ENCODE results near the gene CGAS. TPM values are rescaled to one million over a fixed set of nuclear protein-coding genes. Genes with fewer than 3 reads are reported as not detected.
"Not testable (repeated sequence)": the region's sequence is repeated elsewhere in the genome, so short reads cannot be mapped to it uniquely, and the experiment has no call there.

Gene CGAS
- total RNA-seq, 2 donors from 2014 or later, result 4.1 to 5.6 TPM

GRCh38 chr6:73388433-73388799, 63.7 kb downstream of the CGAS start:
- Histone ChIP-seq H3K9me3 (no peaks in the 10 kb centered on the region), H3K4me1 (no peaks in the 10 kb centered on the region), H3K9ac (ENCODE audit: low read depth in 2 of 2, low read length in 2 of 2) (peak overlapping the region; percentile 57 to 62), H3K27ac (no peak overlapping the region), H3K27me3 (no peaks in the 10 kb centered on the region), H3K4me3 (peak overlapping the region; percentile 46), H3K36me3 (no peaks in the 10 kb centered on the region)
- intact Hi-C loops (cut with DNase I), result no loop called here
- no peak for TF ChIP-seq CTCF (IDR thresholded peaks at IDR 0.05)
- no peak for DNase-seq

- intact Hi-C loops (cut with DNase I), result no loop called here
Observed at GRCh38 chr6:73382462-73383113, 69.5 kb downstream of the CGAS start.

GRCh38 chr6:73381531-73381930, 70.6 kb downstream of the CGAS start:
- H3K27me3 ChIP-seq; H3K27ac ChIP-seq; H3K4me1 ChIP-seq; H3K4me3 ChIP-seq; H3K9me3 ChIP-seq; intact Hi-C loops (cut with DNase I); DNase-seq; H3K9ac ChIP-seq (ENCODE audit: low read depth in 2 of 2, low read length in 2 of 2); H3K36me3 ChIP-seq: not testable (repeated sequence)

More at GRCh38 chr6:73382462-73383113, 69.5 kb downstream of the CGAS start:
- DNase-seq, result no peak
- no peak for TF ChIP-seq CTCF (IDR thresholded peaks at IDR 0.05)
- H3K27me3 ChIP-seq, result no peaks in the 10 kb centered on the region
- no peak overlapping the region for H3K27ac ChIP-seq
- H3K9me3 ChIP-seq, result no peaks in the 10 kb centered on the region
- H3K36me3 ChIP-seq, result no peaks in the 10 kb centered on the region
- no peak overlapping the region for H3K9ac ChIP-seq (ENCODE audit: low read depth in 2 of 2, low read length in 2 of 2)
- H3K4me1 ChIP-seq, result no peaks in the 10 kb centered on the region
- H3K4me3 ChIP-seq, result no peak overlapping the region

DNA sequence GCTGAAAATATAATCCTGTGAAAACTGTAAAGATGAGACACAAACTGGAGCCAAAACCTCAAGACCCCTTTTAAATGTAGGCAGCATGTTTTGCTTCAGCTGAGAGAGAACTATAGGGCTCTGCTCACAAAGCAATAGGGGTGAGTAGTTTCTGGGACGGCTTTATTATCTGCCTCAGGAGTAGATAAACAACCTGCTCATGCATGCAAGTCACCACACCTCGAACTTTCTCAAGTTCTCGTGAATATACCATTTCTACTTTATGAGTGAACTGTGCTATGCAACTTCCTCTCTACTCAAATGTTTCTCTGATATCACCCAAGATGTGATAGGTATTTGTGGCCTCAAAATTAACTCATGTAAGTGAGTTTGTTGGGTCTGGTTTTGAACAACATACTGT, 74.9 kb downstream of the CGAS start:
- no peak overlapping the region for H3K27ac ChIP-seq
- intact Hi-C loops (cut with DNase I), result no loop called here
- no peak overlapping the region for H3K9ac ChIP-seq (ENCODE audit: low read depth in 2 of 2, low read length in 2 of 2)
- no peaks in the 10 kb centered on the region for H3K36me3 ChIP-seq
- no peaks in the 10 kb centered on the region for H3K9me3 ChIP-seq
- no peaks in the 10 kb centered on the region for H3K4me1 ChIP-seq
- no peak overlapping the region for H3K4me3 ChIP-seq
- TF ChIP-seq CTCF (IDR thresholded peaks at IDR 0.05), result no peak
- no peaks in the 10 kb centered on the region for H3K27me3 ChIP-seq
- DNase-seq, result no peak

- no peaks in the 10 kb centered on the region for H3K27me3 ChIP-seq
- no peak for TF ChIP-seq CTCF (IDR thresholded peaks at IDR 0.05)
- no peak for DNase-seq
- no peak overlapping the region for H3K9ac ChIP-seq (ENCODE audit: low read depth in 2 of 2, low read length in 2 of 2)
- H3K4me1 ChIP-seq, result no peaks in the 10 kb centered on the region
- no peaks in the 10 kb centered on the region for H3K9me3 ChIP-seq
- no peak overlapping the region for H3K4me3 ChIP-seq
- intact Hi-C loops (cut with DNase I), result no loop called here
- no peaks in the 10 kb centered on the region for H3K36me3 ChIP-seq
- no peak overlapping the region for H3K27ac ChIP-seq
Observed at GRCh38 chr6:73375216-73375615, 76.9 kb downstream of the CGAS start.

Other genes starting within 250 kb of the CGAS start
- not detected for gene KHDC1L, start 226.8 kb downstream of the CGAS start, total RNA-seq
- gene KHDC1, start 189.1 kb downstream of the CGAS start, total RNA-seq, result 1 to 10 TPM in 1 of 2 donors, under 1 TPM in 1; 0.69 to 1.8 TPM
- gene DPPA5, start 98.0 kb downstream of the CGAS start, total RNA-seq, result not detected
- not detected for gene KHDC3L, start 89.6 kb downstream of the CGAS start, total RNA-seq
- gene OOEP, start 82.4 kb downstream of the CGAS start, total RNA-seq, result not detected
- under 1 TPM in 1 of 2 donors, not detected in 1; 0.16 TPM for gene DDX43, start 57.5 kb downstream of the CGAS start, total RNA-seq
- 10 to 100 TPM; 25.5 to 29.2 TPM for gene MTO1, start 9.4 kb upstream of the CGAS start, total RNA-seq
- gene EEF1A1, start 68.7 kb upstream of the CGAS start, total RNA-seq, result 1,000 to 10,000 TPM; 7,049 to 8,990 TPM
- 10 to 100 TPM; 24.4 to 41.5 TPM for gene SLC17A5, start 201.7 kb upstream of the CGAS start, total RNA-seq
- 1 to 10 TPM; 1.1 to 4.5 TPM for gene CD109, start 243.9 kb upstream of the CGAS start, total RNA-seq